GM12891 (cell line): ENCODE measurements around the gene APOB.

ENCODE experiments used
- POLR2A ChIP-seq: IDR thresholded peaks from 2 replicates; pipeline ENCODE4 v1.6.1; 2011; ENCODE audit warnings: low read depth, low read length, control low read depth
- POLR2AphosphoS5 ChIP-seq: IDR thresholded peaks from 2 replicates; pipeline ENCODE4 v1.6.1; 2011; ENCODE audit warnings: low read depth, low read length, control low read depth
- SPI1 ChIP-seq: IDR thresholded peaks from 2 replicates; pipeline ENCODE4 v1.6.1; 2011; ENCODE audit warnings: low read depth, low read length, control low read depth
- TAF1 ChIP-seq: IDR thresholded peaks from 2 replicates; pipeline ENCODE4 v1.6.1; 2011; ENCODE audit warnings: low read depth, low read length, control low read depth

DNA sequence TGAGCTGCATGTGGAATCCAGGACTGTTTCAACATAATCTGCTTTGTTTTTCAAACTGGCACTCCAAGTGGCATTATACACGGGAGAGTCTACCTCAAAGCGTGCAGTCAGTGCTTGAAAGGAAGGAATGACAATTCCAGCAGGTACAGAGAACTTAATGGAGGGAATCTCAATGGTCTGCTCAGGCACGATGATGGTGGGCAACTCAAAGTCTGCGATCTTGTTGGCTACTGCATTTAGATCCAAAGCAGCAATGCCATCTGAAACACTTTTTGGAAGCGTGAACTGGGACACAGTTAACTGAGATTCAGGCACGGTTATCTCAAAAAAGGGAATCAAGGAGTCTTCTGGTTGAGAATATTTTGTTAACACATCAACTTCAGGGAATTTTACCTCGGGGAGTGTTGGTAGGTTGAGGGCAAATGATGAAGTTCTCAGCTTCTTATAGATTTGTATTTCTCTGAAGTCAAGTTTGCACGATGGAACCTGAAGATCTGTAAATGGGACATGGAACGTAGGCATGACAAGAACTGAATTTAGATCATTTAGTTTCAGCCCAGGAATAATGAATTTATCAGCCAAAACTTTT is 38.7 kb downstream of the APOB start:
- TF ChIP-seq POLR2A = no peak
- TF ChIP-seq TAF1 = no peak
- TF ChIP-seq POLR2AphosphoS5 = no peak
- TF ChIP-seq SPI1 = no peak
